ENCODE data around the gene NRG2. TPM values are rescaled to one million over a fixed set of nuclear protein-coding genes. Genes with fewer than 3 reads are reported as not detected.

NRG2 gene
- total and polyA plus RNA-seq, 12 donors: 0.64 to 6.6 (median 2.9) TPM

DNA sequence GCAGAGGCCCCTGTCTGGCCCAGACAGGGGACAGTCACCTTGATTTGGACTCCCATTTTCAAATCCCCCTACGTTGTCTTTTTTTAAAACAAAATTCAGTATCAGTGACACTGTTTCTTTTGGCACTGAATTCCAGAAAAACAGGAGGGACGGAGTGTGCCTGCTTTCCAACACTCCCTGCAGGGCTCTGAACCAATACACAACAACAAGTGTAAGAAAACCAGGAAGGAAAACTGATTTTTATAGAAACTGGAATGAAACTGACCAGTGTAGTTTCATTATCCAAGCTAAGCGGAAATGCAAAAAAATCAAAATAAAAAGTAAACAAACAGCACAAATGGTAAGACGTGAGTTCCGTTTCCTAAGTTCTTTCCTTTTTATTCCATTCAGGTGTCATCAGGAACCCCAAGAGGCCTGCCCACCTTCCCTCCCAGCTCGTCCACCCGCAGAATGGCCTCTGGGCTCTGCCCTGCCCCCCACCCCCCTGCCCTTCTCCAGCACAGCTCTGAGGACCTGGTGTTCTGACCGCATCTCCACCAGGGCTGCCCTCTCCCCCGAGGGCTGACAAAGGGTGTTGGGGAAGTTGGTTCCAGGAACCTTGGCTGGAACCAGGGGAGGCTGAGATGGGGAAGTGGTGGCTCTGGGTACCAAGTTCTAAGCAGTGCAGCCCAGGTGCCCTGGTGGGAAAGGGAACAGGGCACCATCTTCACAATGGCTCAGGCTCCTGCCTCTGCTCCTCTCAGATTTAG is 173.9 kb downstream of the NRG2 start:
- H3K27me3 ChIP-seq: no peaks in the 10 kb centered on the region
- peak overlapping the region in 1 of 10 donors; percentile 6 for H3K4me3 ChIP-seq
- peak overlapping the region in 5 of 10 donors; percentile 15 to 39 (median 35) for H3K27ac ChIP-seq
- intact Hi-C loops (cut with DNase I): loop anchor here in 4 of 10 donors (5.0 to 10.0 kb wide), 5 partner anchors 82 to 234 kb away; partner anchors contain the start of gene NRG2 (in 1 of the 4)
- TF ChIP-seq, protein P1, sequence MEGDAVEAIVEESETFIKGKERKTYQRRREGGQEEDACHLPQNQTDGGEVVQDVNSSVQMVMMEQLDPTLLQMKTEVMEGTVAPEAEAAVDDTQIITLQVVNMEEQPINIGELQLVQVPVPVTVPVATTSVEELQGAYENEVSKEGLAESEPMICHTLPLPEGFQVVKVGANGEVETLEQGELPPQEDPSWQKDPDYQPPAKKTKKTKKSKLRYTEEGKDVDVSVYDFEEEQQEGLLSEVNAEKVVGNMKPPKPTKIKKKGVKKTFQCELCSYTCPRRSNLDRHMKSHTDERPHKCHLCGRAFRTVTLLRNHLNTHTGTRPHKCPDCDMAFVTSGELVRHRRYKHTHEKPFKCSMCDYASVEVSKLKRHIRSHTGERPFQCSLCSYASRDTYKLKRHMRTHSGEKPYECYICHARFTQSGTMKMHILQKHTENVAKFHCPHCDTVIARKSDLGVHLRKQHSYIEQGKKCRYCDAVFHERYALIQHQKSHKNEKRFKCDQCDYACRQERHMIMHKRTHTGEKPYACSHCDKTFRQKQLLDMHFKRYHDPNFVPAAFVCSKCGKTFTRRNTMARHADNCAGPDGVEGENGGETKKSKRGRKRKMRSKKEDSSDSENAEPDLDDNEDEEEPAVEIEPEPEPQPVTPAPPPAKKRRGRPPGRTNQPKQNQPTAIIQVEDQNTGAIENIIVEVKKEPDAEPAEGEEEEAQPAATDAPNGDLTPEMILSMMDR (IDR thresholded peaks at IDR 0.05): no peak
- H3K4me1 ChIP-seq: peaks cover 0 to 16% (median 0%) of the 10 kb centered on the region in 9 donors
- no peak for DNase-seq
- H3K36me3 ChIP-seq: peaks cover 0 to 2% (median 0%) of the 10 kb centered on the region in 9 donors
- peak in 4 of 8 donors; percentile 29 to 48 (median 36) for ATAC-seq
- WGBS, 2 donors: 60 to 66% methylated on average over 9 of the region's 9 CpGs
- no peaks in the 10 kb centered on the region for H3K9me3 ChIP-seq

DNA sequence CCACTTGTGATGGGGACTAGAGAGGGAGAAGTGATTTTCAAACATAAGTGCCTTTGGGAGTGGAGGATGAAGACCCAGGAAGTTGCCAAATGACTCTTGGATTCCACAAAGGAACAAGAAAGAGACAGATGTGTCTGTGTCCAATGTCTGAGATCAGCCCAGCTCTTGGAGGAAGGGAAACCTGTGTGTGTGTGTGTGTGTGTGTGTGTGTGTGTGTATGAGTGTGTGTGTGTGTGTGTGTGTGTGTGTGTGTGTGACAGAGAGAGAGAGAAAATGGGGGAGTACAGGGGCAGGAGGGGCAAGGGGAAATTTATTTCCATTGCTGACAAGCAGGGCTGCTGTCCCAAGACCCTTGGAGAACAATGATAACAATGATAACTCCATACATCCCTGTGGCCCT is 175.5 kb downstream of the NRG2 start:
- no peak overlapping the region for H3K4me3 ChIP-seq
- H3K36me3 ChIP-seq: peaks cover 0 to 2% (median 0%) of the 10 kb centered on the region in 9 donors
- peaks cover 0 to 30% (median 11%) of the 10 kb centered on the region in 9 donors for H3K4me1 ChIP-seq
- TF ChIP-seq, protein P1 (IDR thresholded peaks at IDR 0.05): no peak
- intact Hi-C loops (cut with DNase I): loop anchor here in 4 of 10 donors (5.0 to 10.0 kb wide), 5 partner anchors 80 to 233 kb away; partner anchors contain the start of gene NRG2 (in 1 of the 4)
- no peaks in the 10 kb centered on the region for H3K27me3 ChIP-seq
- DNase-seq (no peak), ATAC-seq (no peak)
- H3K9me3 ChIP-seq: no peaks in the 10 kb centered on the region
- no peak overlapping the region for H3K27ac ChIP-seq

DNA sequence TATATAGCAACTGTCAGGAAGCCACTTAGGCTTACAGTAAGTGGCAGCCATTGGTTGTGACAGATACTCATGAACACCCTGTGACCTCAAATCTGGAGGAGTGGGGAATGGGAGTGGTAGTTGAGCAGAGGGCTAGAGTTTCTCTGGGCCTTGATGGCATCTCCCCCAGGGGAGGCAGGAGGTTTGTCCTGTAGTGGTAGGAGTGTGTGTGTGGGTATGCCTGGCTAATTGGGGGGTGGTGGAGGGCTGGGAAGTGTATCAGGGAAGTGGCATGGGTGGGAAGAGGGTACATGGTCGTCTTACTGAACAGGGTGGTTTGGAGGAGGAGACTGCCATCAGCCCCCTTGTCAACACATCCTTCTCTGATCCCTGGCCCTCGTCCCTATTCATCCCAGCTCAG is 176.0 kb downstream of the NRG2 start:
- 55 to 73% methylated on average over 2 of the region's 2 CpGs for WGBS, 2 donors

More for the DNA sequence above, 176.0 kb downstream of the NRG2 start:
- no peak for DNase-seq
- Histone ChIP-seq H3K36me3 (peaks cover 0 to 2% (median 0%) of the 10 kb centered on the region in 9 donors), H3K27ac (no peak overlapping the region), H3K4me3 (no peak overlapping the region), H3K9me3 (no peaks in the 10 kb centered on the region), H3K4me1 (peaks cover 0 to 33% (median 11%) of the 10 kb centered on the region in 9 donors), H3K27me3 (no peaks in the 10 kb centered on the region)
- no peak for ATAC-seq
- TF ChIP-seq, protein P1 (IDR thresholded peaks at IDR 0.05): no peak
- intact Hi-C loops (cut with DNase I): loop anchor here in 4 of 10 donors (5.0 to 10.0 kb wide), 5 partner anchors 80 to 232 kb away; partner anchors contain the start of gene NRG2 (in 1 of the 4)

All from heart right ventricle (tissue), 16 donors.